Mammary epithelial cell (primary cell): ENCODE measurements around the gene SLC4A9.

Source experiments
- EZH2 ChIP-seq: IDR thresholded peaks from 2 replicates; pipeline ENCODE4 v1.6.1; 2012; ENCODE audit warnings: low read length, inconsistent platforms, borderline replicate concordance
- TF ChIP-seq, protein P1 (sequence below), 2 donors: IDR thresholded peaks in 1 of 2; conservative IDR thresholded peaks in 1 of 2; 2 replicates each; pipeline ENCODE4 v1.5.1; 2011 to 2012; ENCODE audit warnings: inconsistent platforms in 2 of 2, low read length in 2 of 2, mild to moderate bottlenecking in 2 of 2, control low read depth in 1 of 2, low read depth in 1 of 2; ENCODE audit not compliant: insufficient read depth in 1 of 2; ENCODE audit errors: extremely low read depth in 1 of 2

DNA sequence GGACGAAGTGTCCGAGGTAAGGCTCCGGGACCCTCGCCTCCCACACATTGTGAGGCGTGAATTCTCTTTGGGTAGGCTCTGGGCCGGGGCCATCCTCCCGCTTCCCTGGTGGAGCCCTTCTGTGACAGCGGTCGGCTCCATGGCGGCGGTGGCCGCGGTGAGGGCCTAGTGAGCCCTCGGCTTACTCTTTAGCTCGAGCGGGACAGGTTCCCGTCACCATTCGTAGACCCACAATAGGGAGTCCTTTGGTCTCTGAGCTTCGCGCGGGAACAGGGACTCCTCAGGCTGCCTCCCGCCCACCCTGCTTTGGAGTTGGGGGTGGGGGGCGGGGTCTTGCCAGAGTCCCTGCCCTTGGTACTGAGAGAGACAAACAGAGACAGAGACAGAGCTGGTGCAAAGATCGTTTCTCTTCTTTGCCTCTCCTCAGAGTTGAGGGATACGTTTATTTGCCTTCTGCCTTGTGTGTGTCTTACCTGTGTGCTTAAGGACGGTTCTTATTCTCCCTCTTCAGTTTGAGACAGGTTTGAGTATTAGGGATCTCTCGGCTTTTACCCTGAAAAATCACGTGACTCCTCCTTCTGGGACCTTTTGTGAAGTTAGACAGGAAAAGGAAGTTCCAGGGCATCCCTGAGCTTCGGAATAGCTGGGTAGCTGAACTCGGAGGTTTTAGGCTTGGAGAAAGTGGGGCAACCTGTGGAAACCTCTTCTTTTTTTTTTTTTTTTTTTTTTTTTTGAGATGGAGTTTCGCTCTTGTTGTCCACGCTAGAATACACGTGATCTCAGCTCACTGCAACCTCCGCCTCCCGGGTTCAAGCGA, 42.5 kb downstream of the SLC4A9 start:
- TF ChIP-seq, protein P1, sequence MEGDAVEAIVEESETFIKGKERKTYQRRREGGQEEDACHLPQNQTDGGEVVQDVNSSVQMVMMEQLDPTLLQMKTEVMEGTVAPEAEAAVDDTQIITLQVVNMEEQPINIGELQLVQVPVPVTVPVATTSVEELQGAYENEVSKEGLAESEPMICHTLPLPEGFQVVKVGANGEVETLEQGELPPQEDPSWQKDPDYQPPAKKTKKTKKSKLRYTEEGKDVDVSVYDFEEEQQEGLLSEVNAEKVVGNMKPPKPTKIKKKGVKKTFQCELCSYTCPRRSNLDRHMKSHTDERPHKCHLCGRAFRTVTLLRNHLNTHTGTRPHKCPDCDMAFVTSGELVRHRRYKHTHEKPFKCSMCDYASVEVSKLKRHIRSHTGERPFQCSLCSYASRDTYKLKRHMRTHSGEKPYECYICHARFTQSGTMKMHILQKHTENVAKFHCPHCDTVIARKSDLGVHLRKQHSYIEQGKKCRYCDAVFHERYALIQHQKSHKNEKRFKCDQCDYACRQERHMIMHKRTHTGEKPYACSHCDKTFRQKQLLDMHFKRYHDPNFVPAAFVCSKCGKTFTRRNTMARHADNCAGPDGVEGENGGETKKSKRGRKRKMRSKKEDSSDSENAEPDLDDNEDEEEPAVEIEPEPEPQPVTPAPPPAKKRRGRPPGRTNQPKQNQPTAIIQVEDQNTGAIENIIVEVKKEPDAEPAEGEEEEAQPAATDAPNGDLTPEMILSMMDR (conservative IDR thresholded peaks at IDR 0.05 in 1 of 2, IDR thresholded peaks at IDR 0.05 in 1 of 2; ENCODE audit: extremely low read depth in 1 of 2, insufficient read depth in 1 of 2, low read depth in 1 of 2, low read length in 2 of 2), result no peak
- no peak for TF ChIP-seq EZH2
